GM12874 (cell line): ENCODE results near the gene NCKAP5.

Source experiments
- TF ChIP-seq, protein P1 (sequence below): IDR thresholded peaks from 2 replicates; pipeline ENCODE4 v1.5.1; 2011; ENCODE audit warnings: low read depth, mild to moderate bottlenecking, control low read depth, low read length, moderate library complexity; ENCODE audit not compliant: insufficient read depth

NCKAP5 gene

DNA sequence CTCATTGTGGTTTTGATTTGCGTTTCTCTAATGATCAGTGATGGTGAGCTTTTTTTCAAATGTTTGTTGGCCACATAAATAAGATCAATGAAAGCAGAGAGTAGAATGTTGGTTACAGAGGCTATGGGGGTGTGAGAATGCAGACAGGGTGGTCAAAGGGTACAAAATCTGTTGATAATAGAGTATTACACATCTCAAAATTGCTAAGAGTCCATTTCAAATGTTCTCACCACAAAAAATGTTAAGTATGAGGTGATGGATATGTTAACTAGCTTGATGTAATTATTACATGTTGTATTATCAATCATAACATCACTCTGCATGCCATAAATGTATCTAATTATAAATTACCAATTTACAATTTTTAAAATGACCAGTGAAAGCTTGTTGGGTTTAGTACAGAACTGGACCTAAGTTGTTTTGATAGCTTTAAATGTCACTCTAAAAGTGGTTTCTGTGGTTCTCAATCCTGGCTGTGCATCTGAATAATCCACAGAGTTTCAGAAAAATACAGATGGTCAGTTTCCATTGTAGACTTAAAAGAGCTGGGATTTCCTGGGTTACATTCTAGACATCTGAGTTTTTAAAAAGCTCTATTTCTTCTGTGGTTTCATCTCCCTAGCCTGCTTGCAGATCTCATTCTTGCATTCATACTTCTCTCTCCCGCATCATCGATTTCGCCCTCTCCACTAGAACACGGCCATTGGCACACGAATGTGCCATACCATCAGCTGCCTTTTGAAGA is 612.2 kb downstream of the NCKAP5 start:
- TF ChIP-seq, protein P1, sequence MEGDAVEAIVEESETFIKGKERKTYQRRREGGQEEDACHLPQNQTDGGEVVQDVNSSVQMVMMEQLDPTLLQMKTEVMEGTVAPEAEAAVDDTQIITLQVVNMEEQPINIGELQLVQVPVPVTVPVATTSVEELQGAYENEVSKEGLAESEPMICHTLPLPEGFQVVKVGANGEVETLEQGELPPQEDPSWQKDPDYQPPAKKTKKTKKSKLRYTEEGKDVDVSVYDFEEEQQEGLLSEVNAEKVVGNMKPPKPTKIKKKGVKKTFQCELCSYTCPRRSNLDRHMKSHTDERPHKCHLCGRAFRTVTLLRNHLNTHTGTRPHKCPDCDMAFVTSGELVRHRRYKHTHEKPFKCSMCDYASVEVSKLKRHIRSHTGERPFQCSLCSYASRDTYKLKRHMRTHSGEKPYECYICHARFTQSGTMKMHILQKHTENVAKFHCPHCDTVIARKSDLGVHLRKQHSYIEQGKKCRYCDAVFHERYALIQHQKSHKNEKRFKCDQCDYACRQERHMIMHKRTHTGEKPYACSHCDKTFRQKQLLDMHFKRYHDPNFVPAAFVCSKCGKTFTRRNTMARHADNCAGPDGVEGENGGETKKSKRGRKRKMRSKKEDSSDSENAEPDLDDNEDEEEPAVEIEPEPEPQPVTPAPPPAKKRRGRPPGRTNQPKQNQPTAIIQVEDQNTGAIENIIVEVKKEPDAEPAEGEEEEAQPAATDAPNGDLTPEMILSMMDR, result no peak

GRCh38 chr2:132953771-132954170 is 614.5 kb downstream of the NCKAP5 start:
- TF ChIP-seq, protein P1, result no peak

DNA sequence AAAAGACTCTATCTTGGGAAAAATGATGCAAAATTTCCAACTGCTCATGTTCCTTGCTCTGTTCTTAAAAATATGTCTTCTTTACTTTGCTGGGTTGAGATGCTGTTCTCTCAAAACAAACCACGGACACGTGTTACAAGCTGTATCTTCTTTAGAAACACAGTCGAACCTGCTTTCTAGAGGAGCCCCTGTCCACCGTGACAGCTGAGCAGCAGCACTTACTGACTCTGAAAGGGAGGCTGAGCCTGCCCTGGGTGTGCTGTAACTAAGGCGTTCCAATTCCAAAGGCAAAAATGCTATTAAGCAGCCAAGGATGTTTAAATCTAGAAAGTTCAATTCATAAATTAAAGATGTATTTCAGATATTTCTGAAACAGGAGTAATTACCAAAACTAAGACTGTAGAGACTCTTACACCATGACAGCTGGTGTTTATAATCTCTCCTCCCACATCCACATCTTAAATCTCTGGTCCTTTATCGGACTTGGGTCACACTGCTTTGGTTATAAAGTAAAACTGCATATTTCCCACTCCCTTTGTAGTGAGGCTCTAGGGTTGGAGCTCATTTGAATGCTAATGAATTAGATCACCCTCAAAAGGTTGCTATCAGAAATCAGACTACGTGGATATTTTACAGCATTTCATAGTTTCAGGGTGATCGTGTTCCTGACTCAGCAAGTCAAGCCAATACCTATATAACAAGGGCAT is 617.1 kb downstream of the NCKAP5 start:
- TF ChIP-seq, protein P1, result no peak

DNA sequence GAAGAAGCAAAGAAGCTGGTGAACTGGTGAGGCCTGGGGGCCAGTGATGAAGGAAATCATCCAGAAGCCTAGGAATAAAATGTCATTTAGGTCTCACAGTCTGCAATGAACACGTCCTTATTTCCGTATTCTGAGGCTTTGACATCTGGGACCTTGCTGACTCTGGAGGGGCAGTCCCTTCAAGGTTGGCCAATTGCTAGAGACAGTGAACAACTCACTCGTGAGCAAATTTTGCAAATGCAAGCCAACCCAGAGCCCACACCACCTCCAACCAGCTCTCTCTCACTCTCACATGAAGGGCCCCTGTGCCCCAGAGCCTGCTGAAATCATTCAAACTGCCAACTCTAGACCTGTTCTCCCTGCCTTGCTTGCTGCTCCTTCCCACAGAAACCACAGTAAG is 619.2 kb downstream of the NCKAP5 start:
- TF ChIP-seq, protein P1, result no peak

DNA sequence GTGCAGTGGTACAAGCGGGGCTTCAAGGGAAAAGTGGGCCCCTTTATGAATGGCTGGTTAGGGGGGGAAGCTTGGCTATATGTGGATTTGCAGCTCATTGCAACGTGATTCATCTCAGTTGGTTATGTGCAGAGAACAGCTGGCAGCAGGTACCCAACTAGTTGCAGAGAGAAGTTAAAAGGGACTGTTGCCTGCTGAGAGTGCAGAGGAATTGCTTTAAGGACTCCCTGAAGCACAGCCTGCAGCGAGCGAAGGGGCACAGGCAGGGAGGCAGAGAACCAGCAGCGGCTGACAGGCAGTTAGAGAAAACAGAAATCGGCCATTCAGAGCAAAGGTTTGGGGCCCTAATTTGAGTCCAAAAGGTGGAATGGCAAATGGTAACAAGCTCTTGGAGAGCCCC is 620.1 kb downstream of the NCKAP5 start:
- TF ChIP-seq, protein P1, result no peak

DNA sequence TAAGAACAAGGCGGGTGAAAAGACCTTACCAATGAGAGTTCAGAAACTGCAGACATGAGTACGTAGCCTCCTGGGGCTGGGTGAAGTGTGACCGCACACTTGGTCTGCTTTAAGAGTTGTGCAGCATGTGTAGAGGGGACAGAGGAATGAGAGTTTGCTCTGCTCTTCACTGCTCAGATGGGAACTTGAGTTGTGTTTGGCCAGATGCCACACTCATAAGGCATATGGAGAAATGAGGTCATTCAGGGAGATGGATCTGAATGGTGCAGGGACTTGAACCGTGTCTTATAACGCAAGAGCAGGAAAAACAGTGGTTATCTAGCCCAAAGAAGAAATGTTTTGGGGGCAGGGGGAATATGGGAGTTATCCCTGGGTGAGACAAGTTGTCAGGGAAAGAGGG is 624.4 kb downstream of the NCKAP5 start:
- TF ChIP-seq, protein P1, result no peak

- TF ChIP-seq, protein P1, result no peak
These were observed 626.8 kb downstream of the NCKAP5 start for GRCh38 chr2:132941296-132942020.
